Neuronal stem cell (in vitro differentiated cells): Measurements from ENCODE around the gene DMD.

Experiments used
- DNase-seq: peaks from one replicate; pipeline ENCODE4 v3.0.0-alpha.2; 2013; ENCODE audit warnings: low spot score
- H2AFZ ChIP-seq: one replicate; pipeline ENCODE4 v1.6.1; 2013; ENCODE audit warnings: mild to moderate bottlenecking, low read length, inconsistent platforms
- H2AK5ac ChIP-seq: 2 replicates; pipeline ENCODE4 v1.6.1; 2013; ENCODE audit warnings: low read depth, mild to moderate bottlenecking, inconsistent platforms, low read length, moderate library complexity, mixed read lengths
- H2BK120ac ChIP-seq: 2 replicates; pipeline ENCODE4 v1.6.1; 2013; ENCODE audit warnings: low read depth, mild to moderate bottlenecking, inconsistent platforms, low read length, moderate library complexity, mixed read lengths
- H2BK12ac ChIP-seq: one replicate; pipeline ENCODE4 v1.6.1; 2013; ENCODE audit warnings: low read length, inconsistent platforms
- H2BK15ac ChIP-seq: 2 replicates; pipeline ENCODE4 v1.6.1; 2013; ENCODE audit warnings: mild to moderate bottlenecking, low read length, inconsistent platforms, mixed read lengths
- H2BK5ac ChIP-seq: one replicate; pipeline ENCODE4 v1.6.1; 2013; ENCODE audit warnings: inconsistent platforms, mild to moderate bottlenecking, low read length, moderate library complexity
- H3K14ac ChIP-seq: one replicate; pipeline ENCODE4 v1.6.1; 2013; ENCODE audit warnings: low read length, inconsistent platforms
- H3K18ac ChIP-seq: 2 replicates; pipeline ENCODE4 v1.6.1; 2013; ENCODE audit warnings: low read length, inconsistent platforms
- H3K23ac ChIP-seq: 2 replicates; pipeline ENCODE4 v1.6.1; 2013; ENCODE audit warnings: low read depth, mild to moderate bottlenecking, mixed read lengths, low read length, inconsistent platforms; ENCODE audit not compliant: poor library complexity
- H3K27ac ChIP-seq: replicated peaks from 3 replicates; pipeline ENCODE4 v1.5.1; 2013; ENCODE audit warnings: low read length, inconsistent platforms
- H3K27me3 ChIP-seq, 3 experiments: 2 replicates each; pipeline ENCODE4 v1.6.1; 2013; ENCODE audit warnings: low read length in 3 of 3, mild to moderate bottlenecking in 2 of 3, inconsistent platforms in 1 of 3, low read depth in 1 of 3, mixed read lengths in 1 of 3, moderate library complexity in 1 of 3; ENCODE audit not compliant: control insufficient read depth in 3 of 3, insufficient read depth in 3 of 3
- H3K36me3 ChIP-seq, 2 donors: replicated peaks in 1 of 2; 2 replicates each; pipeline ENCODE4 v1.6.1; 2013; ENCODE audit warnings: low read length in 2 of 2; ENCODE audit not compliant: control insufficient read depth in 2 of 2, insufficient read depth in 2 of 2
- H3K4ac ChIP-seq: 2 replicates; pipeline ENCODE4 v1.6.1; 2013; ENCODE audit warnings: inconsistent platforms, mild to moderate bottlenecking, low read length, moderate library complexity
- H3K4me1 ChIP-seq, 2 donors: 1 replicate in 1 of 2; 2 replicates in 1 of 2; pipeline ENCODE4 v1.6.1; 2013; ENCODE audit warnings: low read length in 2 of 2, low read depth in 1 of 2; ENCODE audit not compliant: control insufficient read depth in 2 of 2, insufficient read depth in 1 of 2
- H3K4me2 ChIP-seq: one replicate; pipeline ENCODE4 v1.6.1; 2013; ENCODE audit warnings: mild to moderate bottlenecking, low read length, inconsistent platforms; ENCODE audit not compliant: insufficient read depth, poor library complexity, severe bottlenecking
- H3K4me3 ChIP-seq, 2 donors: 2 replicates each; pipeline ENCODE4 v1.5.1; 2013; ENCODE audit warnings: low read length in 2 of 2, mild to moderate bottlenecking in 2 of 2, inconsistent platforms in 1 of 2, moderate library complexity in 1 of 2
- H3K79me1 ChIP-seq: one replicate; pipeline ENCODE4 v1.6.1; 2013; ENCODE audit warnings: low read depth, mild to moderate bottlenecking, inconsistent platforms, low read length, moderate library complexity
- H3K9ac ChIP-seq: one replicate; pipeline ENCODE4 v1.6.1; 2013; ENCODE audit warnings: mild to moderate bottlenecking, low read depth, low read length, inconsistent platforms; ENCODE audit not compliant: poor library complexity
- H3K9me3 ChIP-seq, 2 donors: replicated peaks in 1 of 2; 2 replicates each; pipeline versions ENCODE3 to v1.6.1; 2013; ENCODE audit warnings: low read length in 2 of 2, mild to moderate bottlenecking in 2 of 2, inconsistent platforms in 1 of 2, low read depth in 1 of 2, mixed read lengths in 1 of 2, moderate library complexity in 1 of 2; ENCODE audit not compliant: control insufficient read depth in 2 of 2, insufficient read depth in 1 of 2
- H4K8ac ChIP-seq: one replicate; pipeline ENCODE4 v1.6.1; 2013; ENCODE audit warnings: low read depth, mild to moderate bottlenecking, inconsistent platforms, low read length, moderate library complexity
- H4K91ac ChIP-seq: one replicate; pipeline ENCODE4 v1.6.1; 2013; ENCODE audit warnings: low read length, low read depth, mild to moderate bottlenecking, inconsistent platforms; ENCODE audit not compliant: poor library complexity
- WGBS, 2 donors: extraction: QIAGEN DNeasy Blood & Tissue Kit; methylation state at CpG; one replicate each; pipeline ENCODE4 v1.1.7; 2013; ENCODE audit warnings: missing lambda C conversion rate in 2 of 2, mixed read lengths in 1 of 2; ENCODE audit not compliant: insufficient read length in 2 of 2, insufficient replicate concordance in 1 of 2; ENCODE audit errors: extremely low coverage in 2 of 2; 5-methylcytosine and 5-hydroxymethylcytosine counted together

The DMD gene

DNA sequence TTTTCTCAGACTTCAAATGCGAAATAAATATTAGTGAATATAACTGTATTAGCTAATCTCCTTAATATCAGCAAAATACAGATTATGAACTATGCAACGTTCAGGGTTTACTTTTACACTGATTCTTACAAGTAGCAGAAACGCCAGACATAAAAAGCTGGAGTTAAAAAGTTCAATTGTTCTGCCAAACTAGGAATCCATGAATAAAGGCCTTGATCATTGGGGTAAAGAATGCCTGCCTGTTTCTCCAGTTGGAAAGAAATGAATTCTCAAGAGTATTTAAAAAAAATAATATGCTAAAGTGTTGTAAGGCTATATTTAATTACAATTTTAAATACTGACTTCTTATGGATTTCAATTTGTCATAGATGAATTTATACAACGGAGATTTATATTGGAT, 612.2 kb downstream of the DMD start:
- WGBS, 2 donors: no CpG with 5 or more reads among the region's 4 CpGs
- Histone ChIP-seq H3K23ac (no peak overlapping the region), H3K9me3 (no peaks in the 10 kb centered on the region), H3K4me3 (no peak overlapping the region), H3K4me2 (no peak overlapping the region), H2BK120ac (no peak overlapping the region), H3K4me1 (no peaks in the 10 kb centered on the region), H2BK12ac (no peak overlapping the region), H2AK5ac (no peak overlapping the region), H3K14ac (no peak overlapping the region), H3K4ac (no peak overlapping the region), H2AFZ (no peak overlapping the region), H2BK5ac (no peak overlapping the region), H3K36me3 (no peaks in the 10 kb centered on the region), H3K27me3 (no peaks in the 10 kb centered on the region), H4K8ac (no peak overlapping the region), H3K27ac (no peak overlapping the region), H3K9ac (no peak overlapping the region), H4K91ac (no peak overlapping the region), H2BK15ac (no peak overlapping the region), H3K18ac (no peak overlapping the region), H3K79me1 (no peaks in the 10 kb centered on the region)
- no peak for DNase-seq

DNA sequence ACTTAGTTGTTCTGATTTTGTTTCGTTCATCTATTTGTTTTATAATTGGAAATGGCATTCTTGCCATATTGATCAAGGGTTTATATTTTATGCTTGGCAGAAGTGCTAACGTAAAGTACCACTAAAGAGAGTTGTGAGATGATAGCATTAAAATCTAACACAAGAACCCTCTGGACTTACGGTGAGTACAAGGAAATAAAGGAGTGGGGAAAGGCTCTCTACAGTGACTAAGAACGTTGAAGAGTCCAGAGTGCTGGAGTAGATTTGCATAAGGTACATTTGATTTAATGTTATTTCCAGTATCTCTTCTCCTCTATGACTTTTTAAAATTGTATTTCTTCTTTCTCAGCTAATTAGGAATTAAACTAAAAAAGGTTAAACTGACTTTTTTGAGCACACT, 612.6 kb downstream of the DMD start:
- H3K23ac ChIP-seq: no peak overlapping the region
- H3K27me3 ChIP-seq: no peaks in the 10 kb centered on the region
- no peak overlapping the region for H3K4me2 ChIP-seq
- no peak overlapping the region for H2AFZ ChIP-seq
- no peak overlapping the region for H2BK15ac ChIP-seq
- no peaks in the 10 kb centered on the region for H3K4me1 ChIP-seq
- no peak overlapping the region for H4K91ac ChIP-seq
- no peak overlapping the region for H2BK12ac ChIP-seq
- no peak overlapping the region for H3K4me3 ChIP-seq
- no peak overlapping the region for H3K4ac ChIP-seq
- no peaks in the 10 kb centered on the region for H3K36me3 ChIP-seq
- no peak overlapping the region for H3K14ac ChIP-seq
- H3K9ac ChIP-seq: no peak overlapping the region
- DNase-seq: no peak
- H3K27ac ChIP-seq: no peak overlapping the region
- H3K18ac ChIP-seq: no peak overlapping the region
- no peak overlapping the region for H2BK120ac ChIP-seq
- no peaks in the 10 kb centered on the region for H3K9me3 ChIP-seq
- no peak overlapping the region for H4K8ac ChIP-seq
- no CpG with 5 or more reads among the region's 4 CpGs for WGBS, 2 donors
- H2BK5ac ChIP-seq: no peak overlapping the region
- H2AK5ac ChIP-seq: no peak overlapping the region
- no peaks in the 10 kb centered on the region for H3K79me1 ChIP-seq

DNA sequence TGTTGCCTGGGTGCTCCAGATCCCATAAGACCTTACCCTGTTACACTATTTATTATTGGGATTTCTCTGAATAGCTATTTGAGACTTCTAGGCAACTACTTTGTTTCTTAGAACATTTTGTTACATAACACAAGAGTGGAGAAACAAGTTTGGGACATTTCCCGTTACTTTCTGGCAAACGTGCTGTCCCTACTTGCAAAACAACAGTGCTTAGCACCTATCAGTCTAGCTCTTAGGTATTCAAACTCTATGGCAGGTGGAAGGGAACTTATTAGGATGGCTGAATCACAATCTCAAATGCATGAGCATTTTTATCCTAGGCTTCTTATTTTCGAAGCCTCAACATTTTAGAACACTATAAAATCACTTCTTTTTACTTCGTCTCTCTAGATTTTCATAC, 613.6 kb downstream of the DMD start:
- no peak overlapping the region for H2BK15ac ChIP-seq
- no peaks in the 10 kb centered on the region for H3K36me3 ChIP-seq
- H3K23ac ChIP-seq: no peak overlapping the region
- no peak overlapping the region for H3K4me2 ChIP-seq
- no peak overlapping the region for H2AFZ ChIP-seq
- H4K91ac ChIP-seq: no peak overlapping the region
- H3K27me3 ChIP-seq: no peaks in the 10 kb centered on the region
- H3K27ac ChIP-seq: no peak overlapping the region
- H3K18ac ChIP-seq: no peak overlapping the region
- no peak overlapping the region for H2BK5ac ChIP-seq
- no peak overlapping the region for H2BK120ac ChIP-seq
- no peak for DNase-seq
- no peak overlapping the region for H3K9ac ChIP-seq
- H3K4ac ChIP-seq: no peak overlapping the region
- no CpG with 5 or more reads among the region's 4 CpGs for WGBS, 2 donors
- H2AK5ac ChIP-seq: no peak overlapping the region
- H3K4me3 ChIP-seq: no peak overlapping the region
- H3K9me3 ChIP-seq: no peaks in the 10 kb centered on the region
- no peaks in the 10 kb centered on the region for H3K4me1 ChIP-seq
- H3K14ac ChIP-seq: no peak overlapping the region
- H3K79me1 ChIP-seq: no peaks in the 10 kb centered on the region
- H4K8ac ChIP-seq: no peak overlapping the region
- H2BK12ac ChIP-seq: no peak overlapping the region

GRCh38 chrX:32592786-32593185, 618.6 kb downstream of the DMD start:
- Histone ChIP-seq H3K4me2 (no peak overlapping the region), H3K4me1 (no peaks in the 10 kb centered on the region), H4K8ac (no peak overlapping the region), H3K27ac (no peak overlapping the region), H3K9ac (no peak overlapping the region), H4K91ac (no peak overlapping the region), H3K18ac (no peak overlapping the region), H3K4ac (no peak overlapping the region), H2AK5ac (no peak overlapping the region), H3K23ac (no peak overlapping the region), H3K27me3 (no peaks in the 10 kb centered on the region), H2BK120ac (no peak overlapping the region), H3K4me3 (no peak overlapping the region), H3K14ac (no peak overlapping the region), H2BK5ac (no peak overlapping the region), H2BK12ac (no peak overlapping the region), H2BK15ac (no peak overlapping the region), H2AFZ (no peak overlapping the region), H3K36me3 (no peaks in the 10 kb centered on the region), H3K9me3 (no peaks in the 10 kb centered on the region), H3K79me1 (no peaks in the 10 kb centered on the region)
- no peak for DNase-seq
- WGBS, 2 donors: no CpG with 5 or more reads among the region's 7 CpGs
